ENCODE measurements around the gene CASK.
A peak's percentile ranks its signal among the peaks of the same experiment; 100 is the strongest.

The CASK gene

DNA sequence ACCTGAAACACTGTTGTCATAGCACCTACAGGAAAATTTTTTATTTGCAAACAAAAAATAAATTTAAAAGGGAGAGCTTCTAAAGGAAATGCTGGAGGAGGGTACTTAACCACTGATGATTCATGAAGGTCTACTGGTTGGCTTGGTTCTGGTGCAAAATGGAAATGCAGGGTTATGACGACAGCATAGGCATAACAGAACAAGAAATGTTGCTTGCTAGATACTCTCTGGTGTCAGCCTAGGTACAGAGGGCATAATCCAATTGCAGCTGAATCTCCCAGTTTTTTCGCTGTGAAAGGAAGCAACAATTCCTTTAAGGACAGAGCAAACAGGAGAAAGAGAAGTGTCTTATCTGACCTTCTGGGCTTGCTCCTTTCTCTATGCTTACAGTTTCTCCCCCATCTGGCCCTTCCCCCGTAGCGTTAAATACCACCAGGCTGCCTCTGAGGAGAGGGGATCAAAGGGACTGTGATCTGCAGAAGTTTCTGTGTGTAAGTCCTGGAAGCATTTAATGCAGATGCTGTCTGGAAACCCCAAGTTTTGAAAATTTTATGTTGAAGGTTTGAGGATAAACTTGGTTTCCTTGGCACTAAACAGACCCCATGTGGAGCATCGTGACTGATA is 23.7 kb upstream of the CASK start:
- Histone ChIP-seq H3K27ac (no peak overlapping the region), H3K9me3 (replicated peaks in 1 of 11) (no peaks in the 10 kb centered on the region), H4K20me1 (peaks cover 0 to 3% (median 0%) of the 10 kb centered on the region in 11 experiments; a peak in 1 of 22 replicates), H3K27me3 (peaks cover 97 to 100% (median 99%) of the 10 kb centered on the region in 11 experiments), H3K9ac (no peak overlapping the region), H3K4me2 (no peak overlapping the region), H3K36me3 (no peaks in the 10 kb centered on the region), H3K4me3 (no peak overlapping the region), H3K4me1 (no peaks in the 10 kb centered on the region)
- no peak for TF ChIP-seq Cebpa-rat (IDR thresholded peaks at IDR 0.05)

DNA sequence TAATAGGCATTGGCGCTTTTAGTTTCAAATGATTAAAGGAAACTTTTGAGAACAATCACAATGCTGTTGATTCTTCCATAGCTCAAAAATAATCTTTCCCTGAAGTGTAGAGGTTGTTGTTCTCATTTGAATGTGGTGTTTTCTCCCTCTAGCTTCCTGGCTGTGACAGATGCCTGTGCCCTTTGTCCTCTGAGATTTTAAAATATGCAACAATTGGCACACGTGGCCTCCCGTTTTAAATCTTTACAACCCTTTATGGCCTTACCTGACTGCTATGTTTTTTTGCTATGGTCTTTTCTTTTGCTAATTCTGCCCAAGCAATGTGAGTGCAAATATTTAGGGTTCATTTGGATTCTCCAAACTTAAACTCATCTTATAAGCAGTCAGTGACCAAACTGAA is 22.9 kb upstream of the CASK start:
- Histone ChIP-seq H3K4me1 (no peaks in the 10 kb centered on the region), H4K20me1 (peaks cover 0 to 3% (median 0%) of the 10 kb centered on the region in 11 experiments; a peak in 1 of 22 replicates), H3K9ac (no peak overlapping the region), H3K36me3 (no peaks in the 10 kb centered on the region), H3K27ac (no peak overlapping the region), H3K4me3 (no peak overlapping the region), H3K4me2 (no peak overlapping the region), H3K9me3 (replicated peaks in 1 of 11) (no peaks in the 10 kb centered on the region), H3K27me3 (peaks cover 98 to 100% (median 100%) of the 10 kb centered on the region in 11 experiments)
- TF ChIP-seq Cebpa-rat (IDR thresholded peaks at IDR 0.05) = no peak

DNA sequence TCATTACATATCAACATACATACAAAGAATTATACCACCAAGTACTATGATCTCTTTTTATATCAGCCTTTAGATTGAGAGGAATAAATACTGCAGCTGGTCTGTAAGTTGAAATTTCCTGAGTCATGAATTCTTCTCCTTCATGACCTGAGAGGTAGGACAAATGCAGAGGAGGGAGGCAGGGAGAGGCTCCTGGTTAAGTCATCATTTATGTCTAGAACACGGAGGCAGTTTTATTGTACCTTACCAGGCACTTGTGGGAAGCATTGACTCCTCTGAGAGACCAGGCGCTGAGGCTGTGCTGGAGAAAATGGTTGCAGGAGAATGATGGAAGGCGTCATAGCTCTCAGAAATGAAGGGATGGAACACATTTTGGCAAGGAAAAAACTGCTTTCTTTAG is 12.5 kb upstream of the CASK start:
- H3K27ac ChIP-seq = no peak overlapping the region
- no peak for TF ChIP-seq Cebpa-rat (IDR thresholded peaks at IDR 0.05)
- H3K9ac ChIP-seq = no peak overlapping the region

DNA sequence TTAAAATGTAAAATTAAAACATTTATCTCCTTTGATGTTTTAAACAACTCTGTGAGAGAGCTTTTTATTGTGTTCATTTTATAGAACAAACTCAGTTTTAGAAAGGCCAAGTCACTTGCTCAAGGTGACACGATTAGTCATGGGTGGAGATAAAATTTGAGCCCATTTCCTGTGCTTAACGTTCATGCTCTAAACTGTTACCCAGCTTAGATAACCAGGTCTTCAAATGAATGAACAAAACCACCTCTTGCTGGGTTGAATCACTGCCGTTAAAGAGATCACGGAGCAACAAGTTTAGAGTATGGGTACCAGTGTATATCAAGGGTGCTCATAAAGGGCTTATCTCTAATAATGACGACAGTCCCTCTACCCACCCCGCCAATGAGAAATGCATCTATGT is 10.2 kb upstream of the CASK start:
- peaks cover 0 to 7% (median 0%) of the 10 kb centered on the region in 11 experiments; a peak in 1 of 22 replicates for H3K9me3 ChIP-seq (replicated peaks in 1 of 11)
- H3K27ac ChIP-seq = no peak overlapping the region
- no peak overlapping the region for H3K4me3 ChIP-seq
- peaks cover 83 to 100% (median 98%) of the 10 kb centered on the region in 11 experiments for H3K27me3 ChIP-seq
- H3K4me1 ChIP-seq = no peaks in the 10 kb centered on the region
- TF ChIP-seq Cebpa-rat (IDR thresholded peaks at IDR 0.05) = no peak
- H3K4me2 ChIP-seq = no peak overlapping the region
- no peak overlapping the region for H3K9ac ChIP-seq
- H4K20me1 ChIP-seq = 0 out of 22 replicates have a peak, but pooled peaks cover 0 to 3% (median 0%) of the 10 kb centered on the region in 11 experiments
- H3K36me3 ChIP-seq = no peaks in the 10 kb centered on the region

More for the DNA sequence above, 12.5 kb upstream of the CASK start:
- peaks cover 0 to 6% (median 0%) of the 10 kb centered on the region in 11 experiments; a peak in 1 of 22 replicates for H3K9me3 ChIP-seq (replicated peaks in 1 of 11)
- no peaks in the 10 kb centered on the region for H3K36me3 ChIP-seq
- 0 out of 22 replicates have a peak, but pooled peaks cover 0 to 3% (median 0%) of the 10 kb centered on the region in 11 experiments for H4K20me1 ChIP-seq
- H3K4me2 ChIP-seq = no peak overlapping the region
- H3K4me3 ChIP-seq = no peak overlapping the region
- H3K27me3 ChIP-seq = peaks cover 81 to 100% (median 98%) of the 10 kb centered on the region in 11 experiments
- H3K4me1 ChIP-seq = no peaks in the 10 kb centered on the region

DNA sequence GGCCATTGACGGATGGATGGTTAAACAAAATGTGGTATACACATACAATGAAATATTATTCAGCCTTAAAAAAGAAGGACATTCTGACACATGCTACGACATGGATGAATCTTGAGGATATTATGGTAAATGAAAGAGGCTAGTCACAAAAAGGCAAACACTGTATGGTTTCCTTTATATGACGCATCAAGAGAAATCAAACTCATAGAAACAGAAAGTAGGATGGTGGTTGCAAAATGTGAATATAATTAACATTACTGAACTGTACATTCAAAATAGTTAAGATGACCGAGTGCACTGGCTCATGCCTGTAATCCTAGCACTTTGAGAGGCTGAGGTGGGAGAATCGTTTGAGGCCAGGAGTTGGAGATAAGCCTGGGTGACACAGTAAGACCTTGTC is 9.5 kb upstream of the CASK start:
- Histone ChIP-seq H3K27me3 (peaks cover 83 to 100% (median 98%) of the 10 kb centered on the region in 11 experiments), H3K4me1 (no peaks in the 10 kb centered on the region), H3K4me2 (no peak overlapping the region), H3K27ac (no peak overlapping the region), H4K20me1 (0 out of 22 replicates have a peak, but pooled peaks cover 0 to 3% (median 0%) of the 10 kb centered on the region in 11 experiments), H3K9ac (no peak overlapping the region), H3K9me3 (replicated peaks in 1 of 11) (peaks cover 0 to 7% (median 0%) of the 10 kb centered on the region in 11 experiments; a peak in 1 of 22 replicates), H3K36me3 (no peaks in the 10 kb centered on the region), H3K4me3 (no peak overlapping the region)
- no peak for TF ChIP-seq Cebpa-rat (IDR thresholded peaks at IDR 0.05)

DNA sequence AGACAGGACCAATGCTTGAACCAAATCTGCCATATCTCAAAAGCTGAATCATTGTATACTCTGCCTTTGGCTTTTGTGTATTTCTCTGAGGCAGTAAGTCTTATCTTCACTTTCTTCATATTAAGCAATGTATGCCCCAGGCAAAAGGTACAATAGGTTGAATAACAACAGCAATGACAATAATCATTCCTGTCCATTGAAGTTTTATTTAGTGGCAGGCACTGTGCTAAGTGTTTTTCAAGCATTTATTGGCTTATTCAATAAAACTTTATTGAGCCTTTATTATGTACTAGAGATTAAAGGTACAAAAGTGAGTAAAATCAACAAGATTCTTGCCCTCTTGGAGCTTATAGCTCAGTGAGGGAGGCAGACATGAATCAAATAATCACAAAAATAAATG is 8.2 kb upstream of the CASK start:
- no peak for TF ChIP-seq Cebpa-rat (IDR thresholded peaks at IDR 0.05)
- H3K9ac ChIP-seq = no peak overlapping the region
- no peak overlapping the region for H3K4me3 ChIP-seq

DNA sequence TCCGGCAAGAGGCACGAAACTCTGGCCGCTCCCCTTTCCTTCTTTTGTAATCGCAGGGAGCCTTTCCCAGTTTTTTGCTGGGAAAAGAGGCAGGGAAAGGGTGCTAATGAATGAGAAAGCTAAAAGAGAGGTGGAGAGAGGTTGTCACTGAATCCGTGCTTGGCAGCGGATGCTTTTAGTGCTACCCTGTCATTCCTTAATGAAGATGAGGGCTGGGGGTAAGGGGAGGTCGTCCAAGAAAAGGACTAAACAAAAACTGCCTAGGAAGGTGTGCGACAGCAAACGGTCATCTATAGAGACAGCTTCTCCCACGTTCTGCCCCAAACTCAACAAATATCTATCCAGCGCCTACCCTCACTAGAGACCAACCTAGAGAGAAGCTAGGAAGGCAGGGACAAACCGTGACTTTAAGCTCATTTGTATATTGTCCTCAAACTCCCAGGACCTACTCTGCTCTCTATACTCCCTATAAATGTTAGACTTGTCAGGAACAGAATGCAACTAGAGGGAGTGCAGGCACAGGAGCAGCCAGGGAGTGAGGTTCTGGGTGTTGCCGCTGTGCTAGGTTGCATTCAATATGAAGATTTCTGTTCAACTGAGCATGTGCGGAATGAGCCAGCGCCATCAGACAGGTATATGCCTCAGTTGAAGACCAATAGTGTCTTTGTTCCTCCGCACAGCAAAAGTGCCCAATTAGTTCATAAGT is 777 bp upstream of the CASK start:
- no peak for TF ChIP-seq Cebpa-rat (IDR thresholded peaks at IDR 0.05)
- peak overlapping the region; percentile 49 to 82 (median 76) for H3K4me2 ChIP-seq
- peak overlapping the region in 10 of 11 experiments; percentile 27 to 89 (median 84); a peak in 17 of 22 replicates for H3K27ac ChIP-seq

More for the DNA sequence above, 8.2 kb upstream of the CASK start:
- Histone ChIP-seq H3K9me3 (replicated peaks in 1 of 11) (peaks cover 0 to 7% (median 0%) of the 10 kb centered on the region in 11 experiments; a peak in 1 of 22 replicates), H3K27me3 (peaks cover 83 to 100% (median 98%) of the 10 kb centered on the region in 11 experiments), H4K20me1 (no peaks in the 10 kb centered on the region), H3K4me1 (no peaks in the 10 kb centered on the region), H3K36me3 (no peaks in the 10 kb centered on the region), H3K27ac (no peak overlapping the region), H3K4me2 (no peak overlapping the region)

DNA sequence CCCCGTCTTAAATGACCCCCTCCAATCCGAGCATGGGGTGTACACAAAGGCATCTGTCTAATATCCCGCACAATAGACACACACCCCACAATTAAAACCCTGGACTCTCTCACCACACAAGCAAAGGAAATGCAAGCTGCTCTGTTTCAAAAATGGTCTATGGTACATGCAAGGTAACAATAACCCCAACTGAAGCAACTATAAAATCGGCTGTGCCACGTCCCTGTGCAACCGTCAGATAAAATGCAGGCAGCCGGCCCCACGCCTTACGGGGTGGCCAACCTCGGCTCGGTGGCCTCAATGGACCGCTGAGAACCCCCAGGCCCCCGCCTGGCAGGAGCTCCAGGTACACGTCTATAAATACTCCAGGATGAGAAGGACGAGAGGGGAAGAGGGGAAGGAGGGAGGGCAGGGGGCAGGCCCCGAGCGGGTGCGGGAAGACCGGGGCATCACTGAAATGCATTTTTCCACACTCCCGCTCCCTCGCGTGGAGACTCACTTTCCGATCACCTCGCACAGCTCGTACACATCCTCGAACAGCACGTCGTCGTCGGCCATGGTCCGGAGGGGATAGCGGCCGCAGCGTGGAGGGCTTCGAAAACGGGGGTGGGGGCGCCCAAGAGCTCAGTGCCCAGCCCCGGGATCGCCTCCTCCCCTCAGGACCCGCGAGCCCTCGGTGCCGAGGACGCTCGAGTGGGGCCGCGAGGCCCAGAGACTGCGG is 763 bp downstream of the CASK start:
- Histone ChIP-seq H3K4me1 (peaks cover 0 to 10% (median 0%) of the 10 kb centered on the region in 10 experiments; a peak in 1 of 20 replicates), H4K20me1 (peaks cover 0 to 38% (median 6%) of the 10 kb centered on the region in 11 experiments; a peak in 8 of 22 replicates), H3K9me3 (replicated peaks in 1 of 11) (peaks cover 0 to 8% (median 5%) of the 10 kb centered on the region in 11 experiments; a peak in 7 of 22 replicates), H3K27ac (peak overlapping the region; percentile 66 to 89 (median 84); a peak in 21 of 22 replicates), H3K4me3 (peak overlapping the region; percentile 66 to 82 (median 74)), H3K27me3 (peaks cover 76 to 90% (median 87%) of the 10 kb centered on the region in 11 experiments), H3K4me2 (peak overlapping the region; percentile 46 to 79 (median 70)), H3K9ac (peak overlapping the region; percentile 81 to 91 (median 86)), H3K36me3 (no peaks in the 10 kb centered on the region)
- TF ChIP-seq Cebpa-rat (IDR thresholded peaks at IDR 0.05) = no peak

More for the DNA sequence above, 777 bp upstream of the CASK start:
- Histone ChIP-seq H3K9ac (peak overlapping the region; percentile 81 to 91 (median 86)), H3K9me3 (replicated peaks in 1 of 11) (peaks cover 0 to 8% (median 5%) of the 10 kb centered on the region in 11 experiments; a peak in 7 of 22 replicates), H4K20me1 (peaks cover 0 to 26% (median 0%) of the 10 kb centered on the region in 11 experiments; a peak in 8 of 22 replicates), H3K27me3 (peaks cover 76 to 90% (median 87%) of the 10 kb centered on the region in 11 experiments), H3K4me1 (peaks cover 0 to 10% (median 0%) of the 10 kb centered on the region in 10 experiments; a peak in 1 of 20 replicates), H3K4me3 (peak overlapping the region; percentile 66 to 82 (median 74)), H3K36me3 (no peaks in the 10 kb centered on the region)
